Gastroesophageal sphincter (tissue), 3 donors: ENCODE data around the gene ZEB2.

Experiments used
- POLR2A ChIP-seq, 2 donors: fragments of 450-650 bp; IDR thresholded peaks; one replicate each; pipeline ENCODE4 v1.6.1; 2017; ENCODE audit warnings: antibody characterized with exemption in 2 of 2, mild to moderate bottlenecking in 2 of 2, moderate library complexity in 1 of 2
- TF ChIP-seq, protein P1 (sequence below), 4 experiments: fragments of 200-600 bp in 2 of 4; fragments of 450-650 bp in 2 of 4; sonication (generic) in 1 of 4; IDR thresholded peaks; one replicate each; pipeline ENCODE4 v1.5.1; 2017 to 2019; ENCODE audit warnings: antibody characterized with exemption in 4 of 4, mild to moderate bottlenecking in 2 of 4, moderate library complexity in 2 of 4

DNA sequence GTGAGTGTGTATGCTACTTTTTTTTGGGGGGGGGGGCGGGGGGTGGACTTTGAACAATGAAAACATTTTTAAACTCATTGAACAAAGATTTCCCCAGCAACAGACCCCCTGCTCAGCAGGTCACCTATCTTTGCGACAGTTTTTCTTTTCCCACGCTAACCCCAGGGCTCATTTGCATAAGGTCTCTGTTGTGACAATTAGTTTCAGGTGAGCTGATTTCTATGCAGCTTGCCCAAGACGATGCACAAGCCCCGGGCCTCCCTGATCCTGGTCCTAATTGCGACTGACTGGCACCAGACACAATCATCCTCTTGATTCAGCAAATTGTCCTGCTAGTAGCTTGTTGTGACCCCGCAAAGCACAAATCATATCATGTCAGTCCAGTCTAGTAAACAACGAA, 40.3 kb downstream of the ZEB2 start:
- TF ChIP-seq, protein P1, sequence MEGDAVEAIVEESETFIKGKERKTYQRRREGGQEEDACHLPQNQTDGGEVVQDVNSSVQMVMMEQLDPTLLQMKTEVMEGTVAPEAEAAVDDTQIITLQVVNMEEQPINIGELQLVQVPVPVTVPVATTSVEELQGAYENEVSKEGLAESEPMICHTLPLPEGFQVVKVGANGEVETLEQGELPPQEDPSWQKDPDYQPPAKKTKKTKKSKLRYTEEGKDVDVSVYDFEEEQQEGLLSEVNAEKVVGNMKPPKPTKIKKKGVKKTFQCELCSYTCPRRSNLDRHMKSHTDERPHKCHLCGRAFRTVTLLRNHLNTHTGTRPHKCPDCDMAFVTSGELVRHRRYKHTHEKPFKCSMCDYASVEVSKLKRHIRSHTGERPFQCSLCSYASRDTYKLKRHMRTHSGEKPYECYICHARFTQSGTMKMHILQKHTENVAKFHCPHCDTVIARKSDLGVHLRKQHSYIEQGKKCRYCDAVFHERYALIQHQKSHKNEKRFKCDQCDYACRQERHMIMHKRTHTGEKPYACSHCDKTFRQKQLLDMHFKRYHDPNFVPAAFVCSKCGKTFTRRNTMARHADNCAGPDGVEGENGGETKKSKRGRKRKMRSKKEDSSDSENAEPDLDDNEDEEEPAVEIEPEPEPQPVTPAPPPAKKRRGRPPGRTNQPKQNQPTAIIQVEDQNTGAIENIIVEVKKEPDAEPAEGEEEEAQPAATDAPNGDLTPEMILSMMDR (IDR thresholded peaks at IDR 0.05) = no peak
- no peak for TF ChIP-seq POLR2A (IDR thresholded peaks at IDR 0.05)
